Trophoblast cell (in vitro differentiated cells and primary cell): ENCODE data around the gene EYS.
A peak's percentile ranks its signal among the peaks of the same experiment; 100 is the strongest.

Experiments used
- DNase-seq, 2 donors: peaks; one replicate each; pipeline ENCODE4 v3.0.0-alpha.2; 2016
- H2AFZ ChIP-seq: 2 replicates; pipeline ENCODE4 v1.6.1; 2013; ENCODE audit warnings: low read length, moderate library complexity, mild to moderate bottlenecking; ENCODE audit not compliant: insufficient read depth, poor library complexity
- H2AK5ac ChIP-seq: 2 replicates; pipeline ENCODE4 v1.6.1; 2013; ENCODE audit warnings: mild to moderate bottlenecking, low read length
- H2BK120ac ChIP-seq: 2 replicates; pipeline ENCODE4 v1.6.1; 2013; ENCODE audit warnings: low read length, mild to moderate bottlenecking, moderate library complexity; ENCODE audit not compliant: insufficient read depth, poor library complexity
- H2BK12ac ChIP-seq: 2 replicates; pipeline ENCODE4 v1.6.1; 2013; ENCODE audit warnings: mild to moderate bottlenecking, low read length, moderate library complexity
- H2BK5ac ChIP-seq: 2 replicates; pipeline ENCODE4 v1.6.1; 2013; ENCODE audit warnings: low read length, low read depth, moderate library complexity, mild to moderate bottlenecking; ENCODE audit not compliant: poor library complexity
- H3K14ac ChIP-seq: 2 replicates; pipeline ENCODE4 v1.6.1; 2013; ENCODE audit warnings: mild to moderate bottlenecking, low read length
- H3K18ac ChIP-seq: 2 replicates; pipeline ENCODE4 v1.6.1; 2013; ENCODE audit warnings: mild to moderate bottlenecking, low read length
- H3K23ac ChIP-seq: 2 replicates; pipeline ENCODE4 v1.6.1; 2013; ENCODE audit warnings: low read length
- H3K27ac ChIP-seq: 2 replicates; pipeline ENCODE4 v1.5.1; 2013; ENCODE audit warnings: low read depth, mild to moderate bottlenecking, inconsistent platforms, low read length, moderate library complexity
- H3K27me3 ChIP-seq: 2 replicates; pipeline ENCODE4 v1.6.1; 2013; ENCODE audit warnings: inconsistent platforms, mild to moderate bottlenecking, low read length, moderate library complexity; ENCODE audit not compliant: insufficient read depth
- H3K36me3 ChIP-seq, 2 experiments: 1 replicate in 1 of 2; 2 replicates in 1 of 2; pipeline ENCODE4 v1.6.1; 2013; ENCODE audit warnings: low read length in 2 of 2, mild to moderate bottlenecking in 2 of 2, moderate library complexity in 1 of 2; ENCODE audit not compliant: insufficient read depth in 2 of 2, control insufficient read depth in 1 of 2
- H3K4ac ChIP-seq: 2 replicates; pipeline ENCODE4 v1.6.1; 2013; ENCODE audit warnings: low read depth, mild to moderate bottlenecking, low read length, moderate library complexity
- H3K4me1 ChIP-seq, 2 experiments: 1 replicate in 1 of 2; 2 replicates in 1 of 2; pipeline ENCODE4 v1.6.1; 2013; ENCODE audit warnings: low read length in 2 of 2, mild to moderate bottlenecking in 2 of 2, moderate library complexity in 1 of 2; ENCODE audit not compliant: insufficient read depth in 2 of 2, control insufficient read depth in 1 of 2
- H3K4me2 ChIP-seq: 2 replicates; pipeline ENCODE4 v1.6.1; 2013; ENCODE audit warnings: inconsistent platforms, mild to moderate bottlenecking, low read length, moderate library complexity
- H3K4me3 ChIP-seq: 2 replicates; pipeline ENCODE4 v1.5.1; 2013; ENCODE audit warnings: mild to moderate bottlenecking, low read depth, low read length, inconsistent platforms
- H3K79me1 ChIP-seq: one replicate; pipeline ENCODE4 v1.6.1; 2013; ENCODE audit warnings: low read length
- H3K79me2 ChIP-seq: 2 replicates; pipeline ENCODE4 v1.6.1; 2013; ENCODE audit warnings: low read length, mild to moderate bottlenecking; ENCODE audit not compliant: control insufficient read depth, insufficient read depth, poor library complexity
- H3K9ac ChIP-seq: 2 replicates; pipeline ENCODE4 v1.6.1; 2013; ENCODE audit warnings: mild to moderate bottlenecking, low read length
- H3K9me3 ChIP-seq: 2 replicates; pipeline ENCODE4 v1.6.1; 2013; ENCODE audit warnings: low read depth, mild to moderate bottlenecking, control low read depth, inconsistent platforms, low read length; ENCODE audit not compliant: insufficient read depth
- H4K12ac ChIP-seq: 2 replicates; pipeline ENCODE4 v1.6.1; 2013; ENCODE audit warnings: low read depth, mild to moderate bottlenecking, low read length, moderate library complexity
- H4K8ac ChIP-seq: 2 replicates; pipeline ENCODE4 v1.6.1; 2013; ENCODE audit warnings: low read depth, mild to moderate bottlenecking, low read length, moderate library complexity
- H4K91ac ChIP-seq: one replicate; pipeline ENCODE4 v1.6.1; 2013; ENCODE audit warnings: low read depth, mild to moderate bottlenecking, low read length, moderate library complexity
- WGBS: extraction: QIAGEN DNeasy Blood & Tissue Kit; methylation state at CpG from one replicate; pipeline ENCODE4 v1.1.7; 2013; ENCODE audit warnings: missing lambda C conversion rate; ENCODE audit not compliant: insufficient read length, insufficient coverage; ENCODE audit errors: extremely low coverage; 5-methylcytosine and 5-hydroxymethylcytosine counted together

The EYS gene

DNA sequence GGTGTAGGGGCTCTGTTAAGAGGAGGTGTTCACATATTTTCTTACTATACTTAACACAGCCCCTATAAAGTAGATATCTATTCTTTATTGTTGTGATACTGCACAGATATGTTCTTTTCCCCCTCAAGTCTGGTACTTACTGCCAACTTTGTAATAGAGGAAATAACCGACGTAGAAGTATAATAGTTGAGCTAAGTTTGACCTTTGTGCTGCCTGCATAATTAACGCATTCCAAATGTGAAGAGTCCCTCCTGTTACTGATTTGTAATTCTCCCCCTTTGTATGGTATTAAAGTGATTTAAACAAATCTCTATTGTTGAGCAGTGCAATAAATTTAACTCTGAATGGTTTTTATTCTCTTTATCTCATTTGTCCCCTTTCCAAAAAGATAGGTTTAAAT is 2032.4 kb downstream of the EYS start:
- no peaks in the 10 kb centered on the region for H3K79me2 ChIP-seq
- no peak overlapping the region for H4K91ac ChIP-seq
- H3K4me3 ChIP-seq: no peak overlapping the region
- H3K4me1 ChIP-seq: no peaks in the 10 kb centered on the region
- no peak overlapping the region for H3K23ac ChIP-seq
- H3K36me3 ChIP-seq: no peaks in the 10 kb centered on the region
- no peak overlapping the region for H3K9ac ChIP-seq
- H3K4me2 ChIP-seq: no peak overlapping the region
- H3K79me1 ChIP-seq: no peaks in the 10 kb centered on the region
- no peaks in the 10 kb centered on the region for H3K27me3 ChIP-seq
- H3K18ac ChIP-seq: no peak overlapping the region
- H2AFZ ChIP-seq: no peak overlapping the region
- H3K14ac ChIP-seq: no peak overlapping the region
- no peak overlapping the region for H3K27ac ChIP-seq
- H2BK12ac ChIP-seq: no peak overlapping the region
- H2AK5ac ChIP-seq: no peak overlapping the region
- H2BK5ac ChIP-seq: no peak overlapping the region
- WGBS: no CpG with 5 or more reads among the region's 3 CpGs
- no peak for DNase-seq
- no peak overlapping the region for H4K8ac ChIP-seq
- no peak overlapping the region for H2BK120ac ChIP-seq
- H3K4ac ChIP-seq: no peak overlapping the region
- H4K12ac ChIP-seq: no peak overlapping the region
- H3K9me3 ChIP-seq: no peaks in the 10 kb centered on the region

DNA sequence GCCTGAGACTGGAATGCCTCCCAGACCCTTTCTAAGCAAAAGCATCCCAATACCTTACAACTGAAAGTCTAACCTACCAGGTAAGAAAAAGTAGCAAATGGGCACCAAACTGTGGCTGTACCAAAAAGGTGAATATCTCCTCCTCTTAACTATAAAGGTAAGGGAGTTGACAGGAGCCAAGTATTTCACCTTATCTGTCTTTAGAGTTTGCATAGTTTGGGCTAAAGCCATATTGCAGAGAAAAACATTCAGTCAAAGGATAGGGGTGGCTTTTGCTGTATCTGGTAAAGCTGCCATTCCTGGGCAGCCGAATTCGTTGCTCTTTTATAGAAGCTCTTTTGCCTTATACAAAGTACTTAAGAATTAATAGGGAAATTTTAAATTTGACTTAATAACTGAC is 2033.3 kb downstream of the EYS start:
- no peak overlapping the region for H4K12ac ChIP-seq
- H2BK5ac ChIP-seq: no peak overlapping the region
- no peak overlapping the region for H3K4ac ChIP-seq
- H3K79me2 ChIP-seq: no peaks in the 10 kb centered on the region
- H4K8ac ChIP-seq: no peak overlapping the region
- H2AFZ ChIP-seq: no peak overlapping the region
- H4K91ac ChIP-seq: no peak overlapping the region
- no peaks in the 10 kb centered on the region for H3K79me1 ChIP-seq
- H3K23ac ChIP-seq: no peak overlapping the region
- DNase-seq: no peak
- no peaks in the 10 kb centered on the region for H3K4me1 ChIP-seq
- H3K27ac ChIP-seq: no peak overlapping the region
- no CpG with 5 or more reads among the region's 2 CpGs for WGBS
- H3K14ac ChIP-seq: no peak overlapping the region
- H2BK12ac ChIP-seq: no peak overlapping the region
- H3K9ac ChIP-seq: no peak overlapping the region
- no peak overlapping the region for H3K4me3 ChIP-seq
- no peak overlapping the region for H2AK5ac ChIP-seq
- H3K9me3 ChIP-seq: no peaks in the 10 kb centered on the region
- no peak overlapping the region for H2BK120ac ChIP-seq
- no peaks in the 10 kb centered on the region for H3K27me3 ChIP-seq
- H3K4me2 ChIP-seq: no peak overlapping the region
- no peak overlapping the region for H3K18ac ChIP-seq
- H3K36me3 ChIP-seq: no peaks in the 10 kb centered on the region

DNA sequence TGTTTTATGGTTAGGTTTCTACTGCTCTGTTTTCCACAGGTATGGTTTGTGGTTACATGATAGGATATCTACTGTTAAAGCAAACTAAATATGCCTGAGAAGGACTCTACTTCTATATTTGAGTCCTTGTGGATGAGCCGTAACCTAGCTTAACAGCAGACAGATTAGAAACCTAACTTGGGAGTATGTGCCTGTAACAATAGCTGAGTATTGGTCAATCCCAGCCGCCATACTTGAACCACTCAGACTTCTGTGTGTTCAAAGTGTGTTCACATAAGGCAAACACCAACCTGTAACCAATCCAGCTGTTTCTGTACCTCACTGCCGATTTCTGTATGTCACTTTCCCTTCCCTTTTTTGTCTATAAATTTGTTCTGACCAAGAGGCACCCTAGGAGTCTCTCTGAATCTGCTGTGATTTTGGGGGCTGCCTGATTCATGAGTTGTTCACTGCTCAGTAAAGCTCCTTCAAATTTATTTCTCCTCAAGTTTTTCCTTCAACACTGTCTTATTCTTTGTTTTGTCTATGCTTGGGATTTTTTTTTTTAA is 2034.4 kb downstream of the EYS start:
- no peak overlapping the region for H2AFZ ChIP-seq
- H4K12ac ChIP-seq: no peak overlapping the region
- no peaks in the 10 kb centered on the region for H3K79me2 ChIP-seq
- DNase-seq: no peak
- no peaks in the 10 kb centered on the region for H3K4me1 ChIP-seq
- no peak overlapping the region for H3K9ac ChIP-seq
- H2BK120ac ChIP-seq: no peak overlapping the region
- WGBS: no CpG with 5 or more reads among the region's 3 CpGs
- no peak overlapping the region for H3K27ac ChIP-seq
- H3K18ac ChIP-seq: no peak overlapping the region
- H3K14ac ChIP-seq: no peak overlapping the region
- no peak overlapping the region for H2BK5ac ChIP-seq
- no peak overlapping the region for H3K4ac ChIP-seq
- H3K23ac ChIP-seq: no peak overlapping the region
- H3K4me3 ChIP-seq: no peak overlapping the region
- no peak overlapping the region for H2BK12ac ChIP-seq
- H3K27me3 ChIP-seq: no peaks in the 10 kb centered on the region
- H2AK5ac ChIP-seq: no peak overlapping the region
- no peak overlapping the region for H4K91ac ChIP-seq
- no peak overlapping the region for H3K4me2 ChIP-seq
- H3K9me3 ChIP-seq: no peaks in the 10 kb centered on the region
- H4K8ac ChIP-seq: no peak overlapping the region
- no peaks in the 10 kb centered on the region for H3K36me3 ChIP-seq
- H3K79me1 ChIP-seq: no peaks in the 10 kb centered on the region

DNA sequence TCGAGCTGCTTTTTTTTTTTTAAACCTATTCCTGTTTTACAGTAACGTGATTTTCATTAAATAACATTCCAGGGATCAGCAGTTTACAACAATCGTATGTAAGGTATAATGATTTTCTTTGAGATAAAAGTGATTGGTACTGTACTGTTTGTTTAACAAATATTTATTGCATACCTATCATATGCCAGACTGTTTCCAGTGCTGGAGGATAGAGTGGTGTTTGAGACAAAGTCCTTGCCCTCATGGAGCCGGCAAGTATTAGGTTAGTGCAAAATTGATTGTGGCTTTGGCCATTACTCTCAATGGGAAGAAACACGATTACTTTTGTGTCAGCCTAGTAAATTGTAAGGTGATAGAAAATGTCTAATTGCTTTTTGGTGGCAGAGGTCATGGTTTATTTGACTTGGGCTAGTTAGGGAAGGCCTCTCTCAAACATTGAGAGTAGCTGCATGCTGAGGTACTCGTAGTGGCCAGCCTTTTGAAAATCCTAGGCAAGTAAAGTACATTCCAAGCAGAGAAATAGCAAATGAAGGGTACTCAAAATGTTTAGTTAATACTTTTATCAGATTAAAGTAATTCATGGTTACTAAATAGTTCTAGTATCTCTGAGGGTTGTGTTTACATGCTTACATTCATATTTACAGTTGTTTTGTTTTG is 2035.8 kb downstream of the EYS start:
- no CpG with 5 or more reads among the region's 6 CpGs for WGBS
- Histone ChIP-seq H2AFZ (no peak overlapping the region), H4K12ac (no peak overlapping the region), H3K4me2 (no peak overlapping the region), H3K79me2 (no peaks in the 10 kb centered on the region), H3K4me1 (no peaks in the 10 kb centered on the region), H3K23ac (no peak overlapping the region), H3K14ac (no peak overlapping the region), H3K27me3 (no peaks in the 10 kb centered on the region), H3K4me3 (no peak overlapping the region), H3K18ac (no peak overlapping the region), H2BK12ac (no peak overlapping the region), H3K9me3 (no peaks in the 10 kb centered on the region), H2BK5ac (no peak overlapping the region), H3K27ac (no peak overlapping the region), H4K8ac (no peak overlapping the region), H3K36me3 (peaks cover 0 to 3% of the 10 kb centered on the region in 2 experiments), H2BK120ac (no peak overlapping the region), H3K79me1 (no peaks in the 10 kb centered on the region), H3K9ac (no peak overlapping the region), H2AK5ac (no peak overlapping the region), H4K91ac (no peak overlapping the region), H3K4ac (peak overlapping the region; percentile 71)
- DNase-seq: no peak
